Measurements from ENCODE around the gene ATP4B. TPM values are rescaled to one million over a fixed set of nuclear protein-coding genes. Genes with fewer than 3 reads are reported as not detected.

Gene ATP4B
- total RNA-seq, 4 donors from 2014 or later, result not detected

GRCh38 chr13:113651511-113652403 is 6.2 kb downstream of the ATP4B start:
- Histone ChIP-seq H3K27ac (no peak overlapping the region), H3K4me1 (peaks cover 24% of the 10 kb centered on the region), H3K27me3 (no peaks in the 10 kb centered on the region), H3K36me3 (no peaks in the 10 kb centered on the region), H3K4me3 (no peak overlapping the region), H3K9me3 (no peaks in the 10 kb centered on the region)
- peak; percentile 52 to 77 for DNase-seq (ENCODE audit: low spot score in 2 of 2)
- WGBS, result 92% methylated on average over 18 of the region's 37 CpGs
- no peak for TF ChIP-seq POLR2A (IDR thresholded peaks at IDR 0.05)

GRCh38 chr13:113650731-113651148 is 7.3 kb downstream of the ATP4B start:
- Histone ChIP-seq H3K27ac (no peak overlapping the region), H3K4me3 (peak overlapping the region; percentile 17), H3K36me3 (no peaks in the 10 kb centered on the region), H3K9me3 (no peaks in the 10 kb centered on the region), H3K4me1 (peaks cover 24% of the 10 kb centered on the region), H3K27me3 (no peaks in the 10 kb centered on the region)
- TF ChIP-seq EP300 (IDR thresholded peaks at IDR 0.05) (no peak), POLR2A (IDR thresholded peaks at IDR 0.05) (no peak), CTCF (IDR thresholded peaks at IDR 0.05) (no peak), POLR2AphosphoS5 (IDR thresholded peaks at IDR 0.05) (no peak)
- 86% methylated on average over 16 of the region's 16 CpGs for WGBS
- DNase-seq (ENCODE audit: low spot score in 2 of 2), result peak; percentile 48 to 67

- H3K27me3 ChIP-seq, result no peaks in the 10 kb centered on the region
- H3K36me3 ChIP-seq, result no peaks in the 10 kb centered on the region
- whole genome bisulfite sequencing, result 55% methylated on average over 14 of the region's 15 CpGs
- peaks cover 24% of the 10 kb centered on the region for H3K4me1 ChIP-seq
- peak overlapping the region; percentile 17 for H3K4me3 ChIP-seq
- H3K9me3 ChIP-seq, result no peaks in the 10 kb centered on the region
- DNase-seq (ENCODE audit: low spot score in 2 of 2), result peak; percentile 39 to 73
- H3K27ac ChIP-seq, result no peak overlapping the region
- TF ChIP-seq EP300 (IDR thresholded peaks at IDR 0.05), result no peak
- no peak for TF ChIP-seq CTCF (IDR thresholded peaks at IDR 0.05)
- TF ChIP-seq POLR2AphosphoS5 (IDR thresholded peaks at IDR 0.05), result no peak
- no peak for TF ChIP-seq POLR2A (IDR thresholded peaks at IDR 0.05)
Measured at GRCh38 chr13:113650275-113650674, 7.7 kb downstream of the ATP4B start.

- TF ChIP-seq POLR2AphosphoS5 (IDR thresholded peaks at IDR 0.05) (no peak), EP300 (IDR thresholded peaks at IDR 0.05) (no peak), POLR2A (IDR thresholded peaks at IDR 0.05) (no peak), CTCF (IDR thresholded peaks at IDR 0.05) (no peak)
- Histone ChIP-seq H3K4me3 (no peak overlapping the region), H3K4me1 (peaks cover 24% of the 10 kb centered on the region), H3K9me3 (no peaks in the 10 kb centered on the region), H3K27ac (no peak overlapping the region), H3K27me3 (no peaks in the 10 kb centered on the region), H3K36me3 (no peaks in the 10 kb centered on the region)
- WGBS, result 93% methylated on average over 17 of the region's 17 CpGs
- peak; percentile 41 to 51 for DNase-seq (ENCODE audit: low spot score in 2 of 2)
Measured at GRCh38 chr13:113649212-113649611, 8.8 kb downstream of the ATP4B start.

GRCh38 chr13:113648216-113648610 is 9.8 kb downstream of the ATP4B start:
- DNase-seq (ENCODE audit: low spot score in 2 of 2), result peak; percentile 50 to 72
- WGBS, result 75% methylated on average over 13 of the region's 13 CpGs

More at GRCh38 chr13:113648216-113648610, 9.8 kb downstream of the ATP4B start:
- H3K4me3 ChIP-seq, result no peak overlapping the region
- no peaks in the 10 kb centered on the region for H3K9me3 ChIP-seq
- TF ChIP-seq CTCF (IDR thresholded peaks at IDR 0.05) (no peak), POLR2AphosphoS5 (IDR thresholded peaks at IDR 0.05) (no peak), POLR2A (IDR thresholded peaks at IDR 0.05) (no peak), EP300 (IDR thresholded peaks at IDR 0.05) (no peak)
- H3K36me3 ChIP-seq, result no peaks in the 10 kb centered on the region
- peak overlapping the region; percentile 20 for H3K27ac ChIP-seq
- H3K4me1 ChIP-seq, result peaks cover 24% of the 10 kb centered on the region
- H3K27me3 ChIP-seq, result no peaks in the 10 kb centered on the region
